GM19351 (cell line): Measurements from ENCODE around the gene NFRKB.
"Not testable (repeated sequence)": the region's sequence is repeated elsewhere in the genome, so short reads cannot be mapped to it uniquely, and the experiment has no call there.

Experiments
- ATAC-seq: cut with Tn5 transposase; IDR thresholded peaks from one replicate; pipeline ENCODE4 v1.9.1; 2021; ENCODE audit warnings: mild to moderate bottlenecking, moderate library complexity; ENCODE audit not compliant: unreplicated experiment

The NFRKB gene

DNA sequence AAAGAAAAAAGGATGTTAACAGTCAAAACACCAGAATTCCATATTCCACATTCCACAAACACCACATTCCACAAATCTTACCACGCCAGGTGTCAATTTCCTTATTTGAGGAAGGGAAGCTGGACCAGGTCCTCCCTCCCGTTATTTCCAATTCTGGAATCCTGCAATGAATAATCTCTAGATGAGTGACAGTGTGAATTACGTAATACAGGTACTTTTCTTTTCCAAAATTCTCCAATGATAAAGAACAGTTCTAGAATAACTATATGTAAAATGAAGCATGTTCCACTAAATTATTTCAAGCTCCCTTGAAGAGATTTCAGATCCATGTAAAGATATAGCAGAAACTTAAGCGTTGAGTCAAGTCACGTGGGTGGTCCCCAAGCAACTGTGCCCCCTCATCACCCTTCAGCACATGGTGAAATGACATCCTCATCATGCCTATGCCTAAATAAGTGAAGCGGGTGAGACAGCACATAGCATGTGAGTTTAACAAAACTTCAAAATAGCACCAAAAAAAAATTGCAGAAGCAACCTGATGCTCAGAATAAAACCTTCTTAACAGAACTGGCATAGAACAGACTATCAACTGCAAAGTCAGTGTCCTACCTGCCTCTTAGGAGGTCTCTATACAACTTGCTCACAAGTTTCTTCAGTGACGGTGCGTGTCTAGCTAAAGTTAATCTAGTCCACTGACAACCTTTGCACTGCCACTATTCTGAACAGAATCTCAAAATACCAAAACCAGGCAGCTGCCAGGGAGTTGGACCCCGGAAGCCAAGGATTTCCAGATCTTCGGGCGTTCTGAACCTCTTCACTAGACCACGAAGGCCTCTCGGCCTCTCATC is 876 bp downstream of the NFRKB start:
- ATAC-seq = peak; percentile 14

DNA sequence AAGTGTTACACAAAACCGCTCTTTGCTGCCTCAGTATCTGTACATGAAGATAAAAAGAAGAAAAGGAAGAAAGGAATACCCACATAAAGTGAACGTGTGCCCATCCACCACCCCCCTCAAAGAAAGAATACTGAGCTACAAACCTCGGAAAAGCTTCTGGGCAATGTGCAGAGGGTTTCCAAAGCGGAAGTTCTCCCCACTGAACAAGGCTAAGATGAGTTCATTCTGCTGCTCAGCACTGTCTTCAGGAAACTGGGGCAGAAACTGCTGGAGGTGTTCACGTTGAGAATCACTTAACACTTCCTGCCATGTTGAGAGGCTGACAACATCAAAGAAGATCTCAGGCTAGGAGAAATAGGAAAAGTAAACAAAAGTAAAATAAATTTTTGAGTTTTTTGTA is 6.9 kb downstream of the NFRKB start:
- ATAC-seq = no peak

DNA sequence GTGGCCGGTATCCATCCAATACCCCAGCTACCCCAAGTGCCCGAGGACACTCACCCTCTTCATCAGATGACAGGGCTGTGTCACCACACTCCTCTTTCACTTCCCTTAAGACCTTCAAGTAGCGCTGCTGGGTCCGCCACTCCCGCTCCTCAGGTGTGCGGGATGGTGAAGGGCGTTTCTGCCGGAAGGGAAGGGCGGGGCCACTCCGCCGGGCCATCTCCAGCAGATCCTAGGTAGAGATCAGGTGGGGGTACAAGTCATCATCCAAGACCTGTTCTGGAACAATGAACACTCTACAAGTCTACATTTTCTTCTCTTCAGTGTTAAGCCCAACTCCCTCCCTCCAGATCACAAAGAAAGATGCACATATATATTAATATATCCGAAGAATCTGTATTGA is 10.0 kb downstream of the NFRKB start:
- no peak for ATAC-seq

DNA sequence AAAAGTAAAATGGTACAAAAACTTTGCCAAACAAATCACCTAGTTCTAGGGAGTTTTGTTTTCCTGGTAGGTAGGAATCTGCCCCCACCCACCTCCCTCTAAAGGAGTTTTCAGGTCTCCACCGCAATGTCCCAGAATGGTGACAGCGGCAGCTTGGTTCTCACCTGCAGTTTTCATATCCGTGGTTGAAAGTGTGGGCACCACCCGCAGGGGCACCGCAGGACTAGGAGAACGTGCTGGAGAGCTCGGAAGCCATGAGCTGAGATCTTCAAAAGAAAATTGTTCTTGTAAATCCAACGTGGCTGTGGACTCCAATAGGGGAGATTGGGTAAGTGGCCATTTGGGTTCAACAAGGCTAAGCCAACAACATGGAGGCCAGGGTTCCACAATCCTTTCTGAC is 10.8 kb downstream of the NFRKB start:
- ATAC-seq = no peak

DNA sequence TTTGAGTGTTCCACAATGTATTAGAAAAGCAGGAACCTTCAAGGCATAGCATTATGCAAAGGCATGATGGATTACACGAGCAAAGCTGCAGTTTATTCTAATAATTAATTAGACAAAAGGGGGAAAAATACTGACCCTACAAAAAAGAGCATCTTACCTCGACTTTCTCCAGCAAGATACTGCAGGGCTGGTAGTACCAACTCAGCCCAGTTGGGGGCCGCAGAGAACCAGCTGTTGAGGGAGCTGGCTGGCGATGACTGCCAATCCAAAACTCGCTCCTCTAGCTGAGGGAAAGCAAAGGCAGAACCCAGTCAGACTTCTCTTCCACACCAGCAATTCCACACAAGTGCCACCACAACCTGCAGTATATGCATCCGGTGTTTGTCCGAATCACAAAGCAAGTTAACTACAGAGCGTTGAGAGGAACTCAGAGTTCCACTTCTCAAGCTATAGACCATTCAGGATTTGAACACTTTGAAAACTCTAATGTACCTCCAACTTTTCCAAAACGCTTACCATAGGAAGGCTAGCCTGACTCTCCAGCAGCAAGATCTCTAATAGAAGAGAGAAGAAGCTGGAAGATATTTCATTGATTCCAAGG is 13.7 kb downstream of the NFRKB start:
- peak; percentile 90 for ATAC-seq

DNA sequence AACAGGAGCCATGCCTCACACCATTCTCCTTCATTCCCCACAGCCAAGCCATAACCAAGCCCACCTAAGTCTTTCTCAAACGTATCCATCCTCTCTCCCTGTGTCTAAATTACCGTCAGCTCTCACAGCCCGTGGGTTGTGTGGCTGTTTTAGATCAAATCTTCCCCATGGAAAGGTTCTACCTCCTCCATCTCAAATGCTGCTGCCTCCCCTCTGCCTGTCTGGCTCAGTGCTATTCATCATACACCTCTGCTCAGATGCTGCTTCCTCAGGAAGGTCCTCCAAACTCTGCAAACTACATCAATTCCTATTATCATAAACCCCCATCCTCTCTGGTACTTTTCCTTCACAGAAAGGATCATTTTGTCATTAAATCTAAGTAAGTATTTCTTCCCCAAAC is 15.1 kb downstream of the NFRKB start:
- no peak for ATAC-seq

DNA sequence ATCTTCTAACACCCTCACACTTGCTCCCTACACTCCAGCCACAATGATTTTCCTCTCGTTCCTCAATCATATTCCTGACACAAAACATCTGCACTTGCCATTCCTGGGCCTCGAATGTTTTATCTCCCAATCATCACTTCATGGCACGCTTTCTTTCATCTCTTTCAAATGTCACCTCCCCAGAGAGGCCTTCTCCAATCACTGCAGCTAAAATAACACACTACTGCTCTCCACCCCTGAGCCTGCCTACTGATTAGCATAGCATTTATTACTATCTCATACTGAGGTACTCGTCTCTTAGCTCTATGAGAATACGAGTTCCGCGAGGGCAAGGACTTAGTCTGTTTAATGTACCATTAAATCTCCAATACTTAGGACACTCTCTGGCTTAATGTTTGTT is 23.5 kb downstream of the NFRKB start:
- no peak for ATAC-seq

DNA sequence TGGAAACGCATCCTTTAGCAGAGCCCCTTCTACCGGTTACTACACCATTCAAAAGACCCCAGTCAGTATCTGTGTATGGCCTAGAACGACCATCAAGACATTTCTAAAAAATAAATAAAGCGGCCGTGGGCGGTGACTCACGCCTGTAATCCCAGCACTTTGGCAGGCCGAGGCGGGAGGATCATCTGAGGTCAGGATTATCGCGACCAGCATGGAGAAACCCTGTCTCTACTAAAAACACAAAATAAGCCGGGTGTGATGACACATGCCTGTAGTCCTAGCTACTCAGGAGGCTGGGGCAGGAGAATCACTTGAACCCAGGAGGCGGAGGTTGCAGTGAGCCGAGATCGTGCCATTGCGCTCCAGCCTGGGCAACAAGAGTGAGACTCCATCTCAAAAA is 26.8 kb downstream of the NFRKB start:
- not testable (repeated sequence) for ATAC-seq

DNA sequence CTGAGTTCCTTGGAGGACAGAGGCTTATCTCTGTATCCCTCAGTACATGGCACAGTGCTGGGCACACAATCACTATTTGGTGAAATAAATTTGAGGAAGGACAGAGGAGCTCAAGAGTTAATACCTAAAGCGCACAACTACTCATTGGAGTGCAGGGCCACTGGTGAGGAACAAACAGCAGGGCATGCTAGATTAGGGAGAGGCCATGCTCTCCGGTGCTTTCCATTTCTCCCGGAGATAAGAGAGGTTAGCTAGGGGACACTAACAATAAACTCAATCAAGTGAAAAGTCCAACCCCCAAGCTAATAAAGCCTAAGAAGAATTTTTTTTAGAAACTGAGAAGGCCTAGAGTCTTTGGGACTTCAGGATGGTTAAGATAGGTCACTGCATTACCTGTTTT is 29.1 kb downstream of the NFRKB start:
- ATAC-seq = no peak

DNA sequence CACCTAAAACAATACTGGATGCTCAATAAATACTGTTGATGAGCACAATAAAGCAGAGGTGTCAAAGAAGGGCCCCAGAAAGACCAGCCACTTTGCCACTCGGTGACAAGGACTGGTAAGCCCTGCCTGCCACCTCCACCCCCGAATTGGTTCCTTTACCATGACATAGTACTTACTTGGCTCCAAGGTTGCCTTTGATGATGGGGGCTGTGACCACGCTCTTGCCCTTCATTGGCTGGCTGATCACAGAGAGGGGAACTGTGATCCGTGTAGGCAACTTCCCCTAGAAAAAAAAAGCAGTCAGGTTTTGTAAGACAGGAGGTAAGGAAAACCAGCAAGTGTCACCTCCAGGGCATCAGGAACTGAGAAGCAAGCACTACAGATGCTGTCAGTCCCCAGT is 29.7 kb downstream of the NFRKB start:
- no peak for ATAC-seq

DNA sequence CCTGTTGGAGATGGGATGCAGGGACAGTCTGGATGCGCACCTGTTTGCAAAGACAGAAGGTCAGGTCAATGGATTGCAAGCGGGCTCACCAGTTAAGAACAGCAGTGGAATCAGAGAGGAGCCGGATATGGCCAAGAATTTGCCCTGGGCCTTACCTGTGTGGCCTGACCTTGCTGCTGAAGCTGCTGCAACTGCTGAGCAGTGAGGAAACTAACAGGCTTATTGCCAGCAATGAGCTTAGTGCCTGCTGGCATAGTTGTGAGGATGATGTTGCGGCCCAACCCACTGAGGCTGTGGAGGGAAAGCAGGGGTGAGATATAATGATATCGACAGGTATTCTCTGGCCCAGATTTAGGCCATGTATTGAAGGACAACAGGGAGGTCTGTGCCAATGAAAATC is 30.6 kb downstream of the NFRKB start:
- no peak for ATAC-seq

DNA sequence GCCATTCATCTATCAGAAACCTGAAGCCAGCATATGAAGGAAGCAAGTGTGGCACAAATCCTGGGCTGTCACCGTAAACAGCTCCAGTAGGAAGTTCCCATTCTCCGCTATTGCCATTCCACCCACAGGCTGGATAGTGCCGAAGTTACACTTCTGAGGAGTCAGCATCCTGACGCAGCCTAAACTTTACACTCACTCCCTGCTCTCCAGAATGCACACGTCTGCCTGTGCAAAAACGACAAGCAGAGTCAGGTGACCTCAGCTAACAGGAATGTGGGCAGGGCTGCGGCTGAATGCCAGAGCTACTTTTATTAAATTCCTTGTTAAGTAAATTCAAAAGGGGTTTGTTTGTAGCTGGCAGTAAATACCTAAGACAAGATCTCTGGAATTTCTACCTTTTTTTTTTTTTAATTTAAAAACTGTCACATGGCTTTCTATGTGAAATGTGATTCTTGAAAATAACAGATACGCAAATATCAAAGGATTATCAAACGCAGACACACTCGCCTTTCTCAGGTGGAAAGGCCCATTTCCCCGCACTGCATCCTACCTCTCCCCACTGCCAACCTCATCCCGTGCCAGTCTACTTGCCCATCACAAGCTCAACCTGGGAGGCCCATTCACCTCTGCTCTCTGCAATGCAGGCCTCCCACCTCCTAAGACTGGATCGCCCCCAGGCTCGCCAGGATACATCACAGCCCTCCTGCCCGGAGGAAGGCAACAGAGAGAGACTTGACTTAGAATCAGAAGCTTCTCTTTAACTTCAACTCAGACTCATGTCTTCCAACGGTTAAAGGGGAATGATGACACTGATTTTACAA is 33.5 kb downstream of the NFRKB start:
- no peak for ATAC-seq

DNA sequence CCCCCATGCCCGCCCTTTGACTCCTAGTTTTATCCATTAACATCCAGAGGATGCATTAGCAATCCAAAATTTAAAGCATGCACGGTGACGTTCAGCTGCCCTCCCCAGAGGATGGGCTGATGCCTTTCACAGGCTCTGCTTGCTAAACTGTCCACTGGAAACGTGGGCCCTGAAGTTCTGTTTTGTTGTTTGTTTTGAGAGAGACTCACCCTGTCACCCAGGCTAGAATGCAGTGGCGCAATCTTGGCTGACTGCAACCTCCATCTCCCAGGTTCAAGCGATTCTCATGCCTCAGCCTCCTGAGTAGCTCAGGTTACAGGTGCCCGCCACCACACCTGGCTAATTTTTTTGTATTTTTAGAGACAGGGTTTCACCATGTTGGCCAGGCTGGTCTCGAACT is 39.3 kb downstream of the NFRKB start:
- ATAC-seq = no peak

DNA sequence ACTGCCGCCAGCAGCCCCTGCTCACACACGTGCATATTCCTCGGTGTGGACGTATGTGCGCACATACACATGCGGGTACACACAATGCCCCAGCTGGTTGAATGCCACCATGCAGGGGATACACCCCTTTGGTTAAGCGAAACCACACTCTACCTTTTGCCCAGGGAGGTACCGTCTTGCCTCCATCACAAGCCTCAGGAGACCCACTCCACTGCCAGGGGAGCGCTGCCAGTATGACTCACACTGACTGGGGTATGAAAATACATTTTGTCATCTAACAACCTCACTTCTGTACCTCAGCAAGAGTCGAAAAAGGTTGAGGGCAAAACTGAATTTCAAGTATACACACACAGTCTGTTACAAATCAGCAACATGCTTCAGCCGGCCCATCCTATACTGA is 40.3 kb downstream of the NFRKB start:
- ATAC-seq = no peak

DNA sequence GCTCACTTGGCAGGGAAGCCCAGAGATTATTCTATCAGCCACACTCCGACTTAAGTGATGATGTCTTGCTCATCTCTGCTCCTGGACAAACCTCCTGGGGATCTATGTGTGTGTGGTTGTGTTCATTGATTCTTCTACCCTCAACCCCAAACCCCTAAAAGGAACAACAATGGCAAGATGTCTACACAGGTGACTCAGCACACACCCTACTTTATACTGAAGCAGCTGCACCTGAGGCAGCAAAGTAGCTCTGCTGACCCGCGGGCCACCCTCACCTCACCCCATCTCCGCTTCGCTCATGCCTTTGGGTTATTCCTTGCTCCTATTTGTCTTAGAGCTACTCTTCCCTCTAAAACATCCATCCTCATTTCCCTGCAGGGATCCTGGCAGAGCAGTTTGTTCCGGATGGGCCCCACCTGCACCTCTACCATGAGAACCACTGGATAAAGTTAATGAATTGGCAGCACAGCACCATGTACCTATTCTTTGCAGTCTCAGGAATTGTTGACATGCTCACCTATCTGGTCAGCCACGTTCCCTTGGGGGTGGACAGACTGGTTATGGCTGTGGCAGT is 41.1 kb downstream of the NFRKB start:
- no peak for ATAC-seq

DNA sequence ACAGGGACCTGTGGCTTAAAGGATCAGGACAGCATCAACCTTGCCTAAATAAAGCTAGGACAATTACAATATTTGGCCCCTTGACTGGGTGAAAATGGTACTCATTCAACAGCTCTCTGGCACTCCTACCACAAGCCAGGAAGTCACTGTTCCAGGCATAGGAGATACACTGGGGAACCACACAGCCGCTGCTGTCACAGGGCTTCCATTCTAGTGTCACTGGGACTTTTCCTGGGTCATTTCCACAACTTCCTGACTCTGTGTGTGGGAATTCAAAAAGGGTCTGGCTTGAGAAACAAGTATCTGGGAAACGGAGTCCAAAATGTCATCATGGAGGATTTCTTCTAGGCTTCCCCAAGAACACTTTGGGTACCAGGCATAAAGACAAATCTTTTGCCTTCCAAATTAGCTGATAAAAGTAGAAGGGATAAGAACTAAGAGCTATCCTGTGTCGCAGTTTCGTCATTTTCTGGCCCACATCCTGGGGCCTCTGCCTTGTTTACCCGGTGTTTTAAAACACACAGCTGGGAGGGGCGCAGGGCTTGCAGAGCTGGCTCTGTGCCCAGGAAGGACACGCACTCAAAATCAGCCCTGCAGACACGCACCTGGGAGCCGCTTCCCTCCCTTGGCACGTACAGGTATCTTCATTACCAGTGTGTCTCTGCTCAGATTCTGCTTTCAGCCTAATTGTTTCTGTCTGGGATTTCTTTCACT is 41.7 kb downstream of the NFRKB start:
- no peak for ATAC-seq

DNA sequence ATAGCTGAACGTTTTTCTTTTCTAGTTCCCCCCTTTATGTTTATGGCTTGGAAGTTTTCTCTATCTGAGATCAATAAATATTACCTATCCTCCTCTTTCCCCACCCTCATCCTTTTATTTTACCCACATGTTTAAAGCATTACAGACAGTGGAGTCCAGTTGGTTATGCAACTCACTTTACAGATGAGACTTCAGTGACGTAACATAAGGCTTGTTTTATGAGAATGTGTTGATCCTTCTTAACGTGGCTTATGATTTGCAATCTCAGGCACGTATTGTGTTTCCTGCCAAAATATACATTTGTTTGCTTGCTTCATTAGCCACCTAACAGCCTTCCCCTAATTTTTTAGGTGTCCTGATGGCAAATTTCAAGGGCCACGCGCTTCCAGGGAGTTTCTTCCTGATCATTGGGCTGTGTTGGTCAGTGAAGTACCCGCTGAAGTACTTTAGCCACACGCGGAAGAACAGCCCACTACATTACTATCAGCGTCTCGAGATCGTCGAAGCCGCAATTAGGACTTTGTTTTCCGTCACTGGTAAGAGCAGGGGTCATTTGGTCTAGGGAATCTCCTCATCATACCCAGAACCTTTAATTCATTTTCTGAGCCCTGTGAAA is 43.1 kb downstream of the NFRKB start:
- ATAC-seq = no peak

DNA sequence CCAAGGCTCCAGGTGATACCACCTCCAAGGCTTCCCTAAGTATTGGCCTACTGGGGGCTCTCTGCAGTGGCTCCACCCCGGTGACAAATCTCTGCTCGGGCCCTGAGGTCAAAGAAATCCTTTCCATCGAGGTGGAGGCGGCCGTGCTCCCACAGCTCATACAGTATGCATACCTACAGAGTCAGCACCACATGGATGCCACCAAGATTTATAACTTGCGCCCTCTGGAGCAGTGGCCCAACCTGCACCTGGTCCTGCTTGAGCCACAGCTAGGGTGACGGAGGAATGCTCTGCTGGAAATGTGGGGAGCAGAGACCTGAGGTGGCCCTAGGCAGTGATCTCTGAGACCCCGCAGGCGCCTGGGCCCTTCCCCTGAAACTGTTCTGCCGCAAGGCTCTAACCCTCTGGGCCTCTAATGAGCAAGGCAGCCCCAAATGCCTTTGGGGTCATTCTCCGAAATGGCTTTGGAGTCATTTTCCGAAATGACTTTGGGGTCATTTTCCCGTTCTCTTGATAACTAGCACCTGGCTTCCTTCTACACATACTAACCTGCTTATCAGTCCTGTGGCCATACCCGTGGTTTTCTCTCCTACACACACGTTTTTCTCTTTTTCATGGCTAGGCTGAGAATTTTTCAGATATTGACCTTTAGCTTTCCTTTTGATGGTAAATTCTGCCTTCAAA is 45.8 kb downstream of the NFRKB start:
- ATAC-seq = no peak

DNA sequence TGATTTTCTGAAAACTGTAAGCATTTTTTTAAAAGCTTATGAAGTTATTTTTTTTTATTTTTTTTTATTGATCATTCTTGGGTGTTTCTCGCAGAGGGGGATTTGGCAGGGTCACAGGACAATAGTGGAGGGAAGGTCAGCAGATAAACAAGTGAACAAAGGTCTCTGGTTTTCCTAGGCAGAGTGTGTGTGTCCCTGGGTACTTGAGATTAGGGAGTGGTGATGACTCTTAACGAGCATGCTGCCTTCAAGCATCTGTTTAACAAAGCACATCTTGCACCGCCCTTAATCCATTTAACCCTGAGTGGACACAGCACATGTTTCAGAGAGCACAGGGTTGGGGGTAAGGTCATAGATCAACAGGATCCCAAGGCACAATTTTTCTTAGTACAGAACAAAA is 48.0 kb downstream of the NFRKB start:
- not testable (repeated sequence) for ATAC-seq
